CD4-positive, alpha-beta T cell treated with Interleukin-4 for 4 hours (primary cell): Measurements from ENCODE around the gene SLC35A5.
A peak's percentile ranks its signal among the peaks of the same experiment; 100 is the strongest.
"Not testable (repeated sequence)": the region's sequence is repeated elsewhere in the genome, so short reads cannot be mapped to it uniquely, and the experiment has no call there.

Source experiments
- DNase-seq: peaks from one replicate; pipeline ENCODE4 v3.0.0-alpha.2; 2020

The SLC35A5 gene, protein sequence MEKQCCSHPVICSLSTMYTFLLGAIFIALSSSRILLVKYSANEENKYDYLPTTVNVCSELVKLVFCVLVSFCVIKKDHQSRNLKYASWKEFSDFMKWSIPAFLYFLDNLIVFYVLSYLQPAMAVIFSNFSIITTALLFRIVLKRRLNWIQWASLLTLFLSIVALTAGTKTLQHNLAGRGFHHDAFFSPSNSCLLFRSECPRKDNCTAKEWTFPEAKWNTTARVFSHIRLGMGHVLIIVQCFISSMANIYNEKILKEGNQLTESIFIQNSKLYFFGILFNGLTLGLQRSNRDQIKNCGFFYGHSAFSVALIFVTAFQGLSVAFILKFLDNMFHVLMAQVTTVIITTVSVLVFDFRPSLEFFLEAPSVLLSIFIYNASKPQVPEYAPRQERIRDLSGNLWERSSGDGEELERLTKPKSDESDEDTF

DNA sequence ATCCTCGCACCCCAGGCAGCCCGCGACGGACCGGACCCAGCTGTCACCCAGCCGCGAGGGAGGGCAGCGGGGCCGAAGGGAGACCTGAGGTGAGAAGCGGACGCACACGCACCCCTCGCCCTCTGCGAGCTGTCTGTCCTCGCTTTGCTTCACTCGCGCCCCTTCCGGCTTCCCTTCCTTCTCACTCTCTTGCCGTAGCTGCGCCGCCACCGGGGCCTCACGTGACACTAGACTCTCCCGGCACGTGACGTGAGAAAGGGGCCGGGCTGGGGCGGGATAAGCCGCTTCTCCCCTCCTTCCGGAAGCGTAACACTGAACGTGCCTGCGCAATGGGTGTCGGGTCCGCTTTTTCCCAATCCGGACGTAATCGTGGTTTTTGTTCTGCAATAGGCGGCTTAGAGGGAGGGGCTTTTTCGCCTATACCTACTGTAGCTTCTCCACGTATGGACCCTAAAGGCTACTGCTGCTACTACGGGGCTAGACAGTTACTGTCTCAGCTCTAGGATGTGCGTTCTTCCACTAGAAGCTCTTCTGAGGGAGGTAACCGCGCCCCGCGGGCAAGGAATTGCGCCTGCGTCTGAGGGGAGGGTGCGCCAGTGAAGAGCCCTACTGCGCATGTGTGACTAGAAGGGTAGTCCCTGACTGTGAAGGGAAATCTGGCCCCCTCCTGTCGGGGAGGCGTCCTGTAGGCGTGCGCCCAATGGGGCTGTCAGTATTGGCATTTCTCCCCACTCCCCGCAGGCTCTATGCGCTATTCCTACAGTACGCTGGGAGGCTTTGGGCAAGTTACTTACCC, at the start of gene SLC35A5, which contains the start of gene ATG3:
Gene SLC35A5, plus strand, starts transcription at position 312 of the 796 bp plus-strand sequence. CDS start 1,359 bp downstream, outside the sequence.
Gene ATG3, minus strand, starts transcription at position 229 of the 796 bp plus-strand sequence. CDS start 434 bp downstream, outside the sequence.
- peak; percentile 98 for DNase-seq

GRCh38 chr3:112512320-112512719, 49.5 kb upstream of the SLC35A5 start:
- no peak for DNase-seq

GRCh38 chr3:112514527-112515128, 47.2 kb upstream of the SLC35A5 start:
- DNase-seq, result peak; percentile 27

DNA sequence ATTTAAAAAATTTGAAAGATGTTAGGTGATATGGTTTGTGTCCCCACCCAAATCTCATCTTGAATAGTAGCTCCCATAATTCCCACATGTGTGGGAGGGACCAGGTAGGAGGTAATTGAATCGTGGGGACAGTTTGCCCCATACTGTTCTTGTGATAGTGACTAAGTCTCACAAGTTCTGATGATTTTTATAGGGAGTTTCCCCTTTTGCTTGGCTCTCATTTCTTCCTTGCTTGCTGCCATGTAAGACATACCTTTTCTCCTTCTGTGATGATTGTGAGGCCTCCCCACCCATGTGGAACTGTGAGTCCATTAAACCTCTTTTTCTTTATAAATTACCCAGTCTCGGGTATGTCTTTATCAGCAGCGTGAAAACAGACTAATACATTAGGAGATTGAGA, 42.9 kb upstream of the SLC35A5 start:
- DNase-seq, result not testable (repeated sequence)

DNA sequence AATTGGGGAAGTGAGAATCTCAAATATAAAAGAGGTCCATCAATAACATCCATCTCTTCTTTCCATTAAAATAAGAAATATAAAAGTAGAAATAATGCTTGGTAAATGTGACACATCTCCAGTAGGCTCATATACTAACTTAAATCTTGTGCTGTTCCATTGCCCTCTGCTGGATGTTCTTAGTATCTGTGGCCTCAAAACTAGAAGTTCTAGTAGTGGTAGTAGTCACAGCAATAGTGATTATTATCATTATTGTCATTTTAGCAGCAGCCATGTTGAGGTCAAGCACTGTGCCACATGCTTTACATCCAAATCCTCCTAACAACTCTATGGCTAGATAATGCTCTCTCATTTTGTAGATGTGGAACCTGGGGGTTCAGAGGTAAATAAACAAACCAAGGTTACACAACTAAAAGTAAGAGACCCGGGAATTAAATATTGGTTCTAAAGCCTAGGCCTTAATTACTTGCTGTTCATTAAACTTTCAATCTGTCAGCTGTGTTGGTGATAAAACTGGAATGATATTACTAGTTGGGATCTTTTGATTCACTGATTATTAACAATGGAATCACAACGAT, 42.3 kb upstream of the SLC35A5 start:
- peak; percentile 71 for DNase-seq

DNA sequence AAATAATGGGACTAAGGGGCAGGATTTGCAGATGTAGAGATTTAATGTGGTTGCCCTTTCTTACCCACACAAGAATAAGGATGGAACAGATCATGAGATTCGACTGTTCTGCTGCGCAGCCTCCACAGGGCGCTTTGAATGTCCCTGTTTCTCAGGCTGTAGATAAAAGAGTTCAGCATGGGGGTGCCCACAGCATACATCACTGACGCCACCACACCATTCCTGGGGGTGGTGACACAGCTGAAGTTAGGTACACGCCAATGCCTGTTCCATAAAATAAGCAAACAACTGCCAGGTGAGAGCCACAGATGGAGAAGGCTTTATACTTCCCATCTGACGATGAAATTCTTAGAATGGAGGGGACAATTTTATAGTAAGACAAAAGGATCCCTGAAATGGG, 37.7 kb upstream of the SLC35A5 start:
- not testable (repeated sequence) for DNase-seq

GRCh38 chr3:112530573-112530972, 31.3 kb upstream of the SLC35A5 start:
- DNase-seq, result no peak

GRCh38 chr3:112531358-112531781, 30.5 kb upstream of the SLC35A5 start:
- peak; percentile 36 for DNase-seq

DNA sequence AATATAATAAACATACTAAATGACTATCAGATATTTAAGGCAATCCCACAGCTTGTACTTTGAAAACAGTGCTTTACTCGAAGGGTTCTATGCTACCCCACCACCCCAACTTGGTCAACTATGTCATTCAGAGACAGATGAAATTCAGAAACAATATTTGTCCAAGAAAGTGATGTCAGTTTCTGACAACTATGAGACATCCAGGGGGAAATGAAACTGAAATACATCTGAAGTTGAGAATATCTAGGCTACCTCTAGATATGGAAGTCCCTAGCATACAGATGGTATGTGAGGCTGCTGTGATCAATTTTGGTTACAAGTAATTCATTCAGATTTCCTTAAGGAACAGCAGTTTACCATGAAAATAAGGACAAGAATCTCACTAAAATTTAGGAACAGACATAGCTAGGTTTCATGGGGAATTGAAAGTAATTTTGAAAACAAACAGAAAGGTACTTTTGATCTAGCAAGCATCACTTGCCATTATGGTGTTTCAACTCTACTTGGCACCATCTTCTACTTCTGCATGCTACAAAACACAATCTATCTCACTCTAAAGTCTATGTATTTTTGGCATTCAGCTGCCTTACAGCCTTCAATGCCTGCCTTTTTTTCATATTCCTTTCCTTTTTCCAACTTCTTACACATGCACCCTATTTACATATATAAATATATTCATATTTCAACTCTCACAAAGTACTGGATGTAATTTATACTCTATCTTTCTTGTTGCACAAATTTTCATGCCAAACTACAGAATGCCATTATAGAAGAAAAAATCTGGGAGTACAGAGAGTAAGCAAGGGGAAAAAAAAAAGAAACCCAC, 21.8 kb upstream of the SLC35A5 start:
- no peak for DNase-seq

GRCh38 chr3:112546216-112546759, 15.6 kb upstream of the SLC35A5 start:
- DNase-seq, result no peak

DNA sequence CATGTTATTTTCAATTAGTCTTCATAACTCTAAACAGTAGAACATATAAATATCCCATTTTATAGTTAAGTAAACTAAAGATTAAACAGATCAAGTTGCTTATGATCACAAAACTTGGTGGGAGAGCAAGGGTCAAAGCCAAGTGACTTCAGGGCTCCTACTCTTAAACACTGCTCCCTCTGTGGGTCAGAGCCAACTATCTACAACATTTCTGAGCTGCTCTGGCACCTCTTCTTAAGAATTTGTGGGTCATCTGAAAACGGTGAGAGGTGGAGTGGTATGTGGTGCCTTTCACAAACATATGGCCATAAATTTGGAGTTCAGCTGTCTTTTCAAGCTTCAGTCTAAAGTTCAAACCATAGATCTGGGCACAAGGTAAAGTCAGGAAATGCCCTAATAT, 11.0 kb upstream of the SLC35A5 start:
- DNase-seq, result no peak

- peak; percentile 17 for DNase-seq
Observed at GRCh38 chr3:112555535-112556170, 6.2 kb upstream of the SLC35A5 start.

DNA sequence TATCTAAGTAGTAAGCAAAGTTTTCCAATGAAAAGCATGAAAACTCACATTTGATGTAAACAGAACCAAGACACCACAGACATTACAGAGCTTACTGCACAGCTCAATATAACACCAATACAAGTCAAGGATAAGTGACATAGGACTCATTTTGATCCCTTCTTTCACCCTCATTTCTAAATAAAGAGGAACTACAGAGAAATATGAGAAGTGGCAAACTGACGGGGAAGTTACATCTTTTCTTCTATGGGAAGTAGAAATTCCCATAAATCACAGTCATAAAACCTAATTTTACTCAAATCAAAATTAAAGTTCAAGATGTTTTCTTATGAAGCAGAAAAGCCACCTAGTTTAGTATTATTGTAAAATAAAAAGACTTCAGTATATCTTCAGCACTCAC, 3.9 kb upstream of the SLC35A5 start:
- no peak for DNase-seq

DNA sequence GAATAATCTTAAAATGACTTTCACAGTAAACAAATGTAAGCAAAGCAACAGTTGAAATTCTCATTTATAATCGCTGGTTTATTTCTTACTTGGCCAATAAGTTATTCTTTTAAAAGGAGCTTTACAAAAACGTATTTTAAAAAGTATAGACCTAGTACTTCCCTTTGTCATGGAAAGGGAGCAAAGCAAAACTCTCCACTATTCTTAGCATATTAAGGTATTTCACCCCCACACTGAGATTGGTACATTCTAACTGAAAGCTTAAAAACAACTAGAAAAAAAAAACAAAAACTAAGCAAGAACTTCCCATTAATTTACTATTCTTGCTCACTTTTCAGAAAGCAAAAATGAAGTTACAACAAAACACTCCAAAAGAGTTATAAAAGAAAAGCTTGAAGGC, 1.5 kb upstream of the SLC35A5 start:
- DNase-seq, result no peak

DNA sequence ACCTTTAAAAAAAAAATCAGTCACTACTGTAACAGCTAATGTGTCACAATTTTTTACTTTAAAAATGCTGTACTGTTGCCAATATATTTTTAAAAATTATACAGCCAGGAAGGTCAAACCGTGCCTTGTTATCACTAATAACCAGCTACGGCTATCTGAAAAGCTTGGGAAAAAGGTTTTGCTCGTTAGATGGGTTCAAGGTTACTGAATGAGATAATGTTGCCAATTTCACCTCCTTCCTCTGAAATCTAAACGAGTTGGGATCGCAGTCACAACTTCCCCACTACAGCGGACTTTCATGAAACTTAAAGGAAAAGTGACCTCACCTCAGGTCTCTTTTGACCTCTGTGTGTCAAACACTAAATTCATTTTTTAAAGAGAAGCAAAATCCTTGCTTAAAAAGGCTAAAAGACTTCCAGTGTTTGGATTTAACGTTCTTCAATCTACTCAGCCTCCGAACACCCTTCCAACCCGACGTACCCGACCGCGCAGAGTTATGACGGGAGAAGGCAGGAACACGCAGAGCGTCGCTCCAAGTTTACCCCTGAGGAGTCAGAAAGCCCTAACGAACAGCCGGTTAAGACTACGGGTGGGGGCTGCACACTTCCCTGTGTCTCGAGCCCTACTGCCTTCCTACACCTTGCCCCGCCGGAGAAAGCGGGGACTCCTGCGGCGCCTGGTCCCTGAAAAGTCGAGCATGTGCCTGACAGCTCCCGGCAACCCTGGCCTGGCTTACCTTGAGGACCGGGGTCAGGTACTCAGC, 943 bp upstream of the SLC35A5 start:
- DNase-seq, result peak; percentile 61

- DNase-seq, result no peak
Observed at GRCh38 chr3:112561484-112561733, 436 bp upstream of the SLC35A5 start.

DNA sequence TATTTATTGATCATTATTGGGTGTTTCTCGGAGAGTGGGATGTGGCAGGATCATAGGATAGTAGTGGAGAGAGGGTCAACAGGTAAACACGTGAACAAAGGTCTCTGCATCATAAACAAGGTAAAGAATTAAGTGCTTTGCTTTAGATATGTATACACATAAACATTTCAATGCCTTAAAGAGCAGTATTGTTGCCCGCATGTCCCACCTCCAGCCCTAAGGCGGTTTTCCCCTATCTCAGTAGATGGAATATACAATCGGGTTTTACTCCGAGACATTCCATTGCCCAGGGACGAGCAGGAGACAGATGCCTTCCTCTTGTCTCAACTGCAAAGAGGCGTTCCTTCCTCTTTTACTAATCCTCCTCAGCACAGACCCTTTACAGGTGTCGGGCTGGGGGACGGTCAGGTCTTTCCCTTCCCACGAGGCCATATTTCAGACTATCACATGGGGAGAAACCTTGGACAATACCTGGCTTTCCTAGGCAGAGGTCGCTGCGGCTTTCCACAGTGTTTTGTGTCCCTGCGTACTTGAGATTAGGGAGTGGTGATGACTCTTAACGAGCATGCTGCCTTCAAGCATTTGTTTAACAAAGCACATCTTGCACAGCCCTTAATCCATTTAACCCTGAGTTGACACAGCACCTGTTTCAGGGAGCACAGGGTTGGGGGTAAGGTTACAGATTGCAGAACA, 2.5 kb downstream of the SLC35A5 start:
- not testable (repeated sequence) for DNase-seq

- no peak for DNase-seq
Observed at GRCh38 chr3:112564940-112565305, 3.1 kb downstream of the SLC35A5 start.

GRCh38 chr3:112568642-112569041, 6.8 kb downstream of the SLC35A5 start:
- no peak for DNase-seq

- DNase-seq, result no peak
Observed at GRCh38 chr3:112569265-112569664, 7.4 kb downstream of the SLC35A5 start.
